ENCODE measurements around the gene KATNBL1. TPM values are rescaled to one million over a fixed set of nuclear protein-coding genes. Genes with fewer than 3 reads are reported as not detected.

KATNBL1 gene
- total RNA-seq, 1 experiment from 2014 or later, result 46.1 TPM

GRCh38 chr15:34114739-34115138 is 95.2 kb downstream of the KATNBL1 start:
- intact Hi-C loops (cut with micrococcal nuclease; ENCODE audit: unreplicated experiment) (no loop called here), in situ Hi-C loops (cut with HindIII; ENCODE audit: low pct_unique_long_range_greater_than_20kb, low sequenced_read_pairs) (no loop called here)
- ChIA-PET CTCF (no interaction called here), POLR2A (no interaction called here)
- H3K27me3 ChIP-seq (ENCODE audit: control insufficient read depth, insufficient read depth, low read length), result no peaks in the 10 kb centered on the region
- no peak for ATAC-seq
- H3K4me3 ChIP-seq (ENCODE audit: low read depth in 2 of 2, low read length in 2 of 2), result no peak overlapping the region
- TF ChIP-seq POLR2AphosphoS5 (IDR thresholded peaks at IDR 0.05; ENCODE audit: low read depth, low read length), result no peak
- TF ChIP-seq REST (IDR thresholded peaks at IDR 0.05; ENCODE audit: insufficient read depth in 1 of 2, low read depth in 2 of 2, low read length in 1 of 2), result no peak
- TF ChIP-seq SIN3A (IDR thresholded peaks at IDR 0.05; ENCODE audit: borderline replicate concordance, insufficient read depth, low read depth, low read length), result no peak
- TF ChIP-seq CTCF (IDR thresholded peaks at IDR 0.05), result no peak
- TF ChIP-seq TCF7L2 (IDR thresholded peaks at IDR 0.05; ENCODE audit: low read depth, low read length), result no peak
- no TSS peak for BruUV-seq (replicated peaks)
- no peak for DNase-seq (ENCODE audit: low read depth, low spot score)
- no peak overlapping the region for H3K27ac ChIP-seq (ENCODE audit: low read length)
- no peaks in the 10 kb centered on the region for H3K9me3 ChIP-seq (ENCODE audit: control insufficient read depth, insufficient read depth, low read depth, low read length)
- H3K36me3 ChIP-seq (ENCODE audit: control insufficient read depth, insufficient read depth, low read length), result no peaks in the 10 kb centered on the region
- no peaks in the 10 kb centered on the region; the same call in 1 of the 2 replicates for H3K4me1 ChIP-seq (ENCODE audit: control insufficient read depth, insufficient read depth, low read length)

- Histone ChIP-seq H3K4me3 (ENCODE audit: low read depth in 2 of 2, low read length in 2 of 2) (no peak overlapping the region), H3K9me3 (ENCODE audit: control insufficient read depth, insufficient read depth, low read depth, low read length) (no peaks in the 10 kb centered on the region), H3K27ac (ENCODE audit: low read length) (no peak overlapping the region), H3K4me1 (ENCODE audit: control insufficient read depth, insufficient read depth, low read length) (no peaks in the 10 kb centered on the region; the same call in 1 of the 2 replicates), H3K36me3 (ENCODE audit: control insufficient read depth, insufficient read depth, low read length) (no peaks in the 10 kb centered on the region), H3K27me3 (ENCODE audit: control insufficient read depth, insufficient read depth, low read length) (no peaks in the 10 kb centered on the region)
- CTCF ChIA-PET, result no interaction called here
- ATAC-seq (no peak), DNase-seq (ENCODE audit: low read depth, low spot score) (no peak)
- TF ChIP-seq SIN3A (IDR thresholded peaks at IDR 0.05; ENCODE audit: borderline replicate concordance, insufficient read depth, low read depth, low read length) (no peak), CTCF (IDR thresholded peaks at IDR 0.05) (no peak), POLR2AphosphoS5 (IDR thresholded peaks at IDR 0.05; ENCODE audit: low read depth, low read length) (no peak), TCF7L2 (IDR thresholded peaks at IDR 0.05; ENCODE audit: low read depth, low read length) (no peak), REST (IDR thresholded peaks at IDR 0.05; ENCODE audit: insufficient read depth in 1 of 2, low read depth in 2 of 2, low read length in 1 of 2) (no peak)
- in situ Hi-C loops (cut with HindIII; ENCODE audit: low pct_unique_long_range_greater_than_20kb, low sequenced_read_pairs) (no loop called here), intact Hi-C loops (cut with micrococcal nuclease; ENCODE audit: unreplicated experiment) (no loop called here)
- BruUV-seq (replicated peaks), result no TSS peak
- POLR2A ChIA-PET, result no interaction called here
Observed at GRCh38 chr15:34114215-34114614, 95.7 kb downstream of the KATNBL1 start.

Measured in Panc1 (cell line).